NCI-H1105 (cell line): ENCODE data around the gene OLFM3.

Experiments used
- DNase-seq: peaks from one replicate; lab custom pipeline; 2025; lab: John Stamatoyannopoulos, UW

Gene OLFM3

GRCh38 chr1:101847626-101848025 is 149.1 kb downstream of the OLFM3 start:
- DNase-seq, result no peak

GRCh38 chr1:101846820-101847219 is 149.9 kb downstream of the OLFM3 start:
- peak; percentile 49 for DNase-seq

GRCh38 chr1:101843160-101843559 is 153.6 kb downstream of the OLFM3 start:
- DNase-seq, result no peak

- DNase-seq, result no peak
These were observed 154.9 kb downstream of the OLFM3 start for GRCh38 chr1:101841824-101842223.

GRCh38 chr1:101835988-101836387 is 160.7 kb downstream of the OLFM3 start:
- no peak for DNase-seq

GRCh38 chr1:101833312-101833711 is 163.4 kb downstream of the OLFM3 start:
- no peak for DNase-seq

- no peak for DNase-seq
These were observed 170.3 kb downstream of the OLFM3 start for GRCh38 chr1:101826416-101826815.

GRCh38 chr1:101820071-101820470 is 176.7 kb downstream of the OLFM3 start:
- peak; percentile 62 for DNase-seq

- DNase-seq, result no peak
These were observed 180.5 kb downstream of the OLFM3 start for GRCh38 chr1:101816262-101816661.

- DNase-seq, result no peak
These were observed 198.3 kb downstream of the OLFM3 start for GRCh38 chr1:101798417-101798816.

- no peak for DNase-seq
These were observed 199.0 kb downstream of the OLFM3 start for GRCh38 chr1:101797722-101798121.

GRCh38 chr1:101781201-101781831 is 215.4 kb downstream of the OLFM3 start:
- DNase-seq, result peak; percentile 98

- DNase-seq, result peak; percentile 17
These were observed 227.2 kb downstream of the OLFM3 start for GRCh38 chr1:101769520-101769919.

GRCh38 chr1:101757985-101758384 is 238.7 kb downstream of the OLFM3 start:
- DNase-seq, result no peak

- DNase-seq, result no peak
These were observed 240.3 kb downstream of the OLFM3 start for GRCh38 chr1:101756411-101756810.
